PFSK-1 (cell line): ENCODE data around the gene AUTS2.

ENCODE experiments used
- POLR2AphosphoS5 ChIP-seq: IDR thresholded peaks from 2 replicates; pipeline ENCODE4 v1.6.1; 2012; ENCODE audit warnings: low read depth, mild to moderate bottlenecking, control low read depth, low read length, moderate library complexity
- SIN3A ChIP-seq: IDR thresholded peaks from 2 replicates; pipeline ENCODE4 v1.6.1; 2012; ENCODE audit warnings: mild to moderate bottlenecking, low read length, moderate library complexity, borderline replicate concordance; ENCODE audit not compliant: insufficient read depth
- TAF1 ChIP-seq: IDR thresholded peaks from 2 replicates; pipeline ENCODE4 v1.6.1; 2012; ENCODE audit warnings: low read length, control low read depth, borderline replicate concordance; ENCODE audit not compliant: insufficient read depth
- TF ChIP-seq, protein P1 (sequence below), 2 experiments: IDR thresholded peaks; 2 replicates each; pipeline versions ENCODE4 v1.6.1 to v1.8.0; 2011 to 2012; ENCODE audit warnings: low read depth in 2 of 2, low read length in 2 of 2, control low read depth in 1 of 2, inconsistent platforms in 1 of 2, mild to moderate bottlenecking in 1 of 2, moderate library complexity in 1 of 2; ENCODE audit not compliant: insufficient read depth in 1 of 2

DNA sequence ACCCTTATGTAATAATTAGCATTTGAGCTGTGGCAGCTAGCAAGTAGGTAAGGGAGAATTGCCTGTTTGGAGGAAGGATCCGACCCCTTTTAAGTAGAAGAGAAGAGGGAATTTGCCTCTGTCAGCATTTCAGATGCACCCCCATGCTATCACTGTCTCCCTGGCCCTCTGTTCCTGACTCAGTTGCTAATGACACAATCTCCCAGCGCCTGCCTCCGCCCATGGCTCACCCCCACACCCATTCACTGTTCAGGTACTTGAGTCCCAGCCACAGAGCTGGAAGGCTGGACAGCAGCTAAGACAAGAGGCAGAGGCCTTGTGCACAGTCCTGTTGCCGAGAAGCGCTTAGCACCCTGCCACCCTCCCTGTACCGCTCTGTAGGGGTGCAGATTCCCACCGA lies 1021.4 kb downstream of the AUTS2 start:
- TF ChIP-seq POLR2AphosphoS5 (no peak), TAF1 (no peak), SIN3A (no peak)
- TF ChIP-seq, protein P1, sequence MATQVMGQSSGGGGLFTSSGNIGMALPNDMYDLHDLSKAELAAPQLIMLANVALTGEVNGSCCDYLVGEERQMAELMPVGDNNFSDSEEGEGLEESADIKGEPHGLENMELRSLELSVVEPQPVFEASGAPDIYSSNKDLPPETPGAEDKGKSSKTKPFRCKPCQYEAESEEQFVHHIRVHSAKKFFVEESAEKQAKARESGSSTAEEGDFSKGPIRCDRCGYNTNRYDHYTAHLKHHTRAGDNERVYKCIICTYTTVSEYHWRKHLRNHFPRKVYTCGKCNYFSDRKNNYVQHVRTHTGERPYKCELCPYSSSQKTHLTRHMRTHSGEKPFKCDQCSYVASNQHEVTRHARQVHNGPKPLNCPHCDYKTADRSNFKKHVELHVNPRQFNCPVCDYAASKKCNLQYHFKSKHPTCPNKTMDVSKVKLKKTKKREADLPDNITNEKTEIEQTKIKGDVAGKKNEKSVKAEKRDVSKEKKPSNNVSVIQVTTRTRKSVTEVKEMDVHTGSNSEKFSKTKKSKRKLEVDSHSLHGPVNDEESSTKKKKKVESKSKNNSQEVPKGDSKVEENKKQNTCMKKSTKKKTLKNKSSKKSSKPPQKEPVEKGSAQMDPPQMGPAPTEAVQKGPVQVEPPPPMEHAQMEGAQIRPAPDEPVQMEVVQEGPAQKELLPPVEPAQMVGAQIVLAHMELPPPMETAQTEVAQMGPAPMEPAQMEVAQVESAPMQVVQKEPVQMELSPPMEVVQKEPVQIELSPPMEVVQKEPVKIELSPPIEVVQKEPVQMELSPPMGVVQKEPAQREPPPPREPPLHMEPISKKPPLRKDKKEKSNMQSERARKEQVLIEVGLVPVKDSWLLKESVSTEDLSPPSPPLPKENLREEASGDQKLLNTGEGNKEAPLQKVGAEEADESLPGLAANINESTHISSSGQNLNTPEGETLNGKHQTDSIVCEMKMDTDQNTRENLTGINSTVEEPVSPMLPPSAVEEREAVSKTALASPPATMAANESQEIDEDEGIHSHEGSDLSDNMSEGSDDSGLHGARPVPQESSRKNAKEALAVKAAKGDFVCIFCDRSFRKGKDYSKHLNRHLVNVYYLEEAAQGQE (IDR thresholded peaks at IDR 0.05; ENCODE audit: insufficient read depth in 1 of 2, low read depth in 2 of 2, low read length in 2 of 2) = no peak
